Transverse colon (tissue), 4 donors: ENCODE results near the gene KCNN3. TPM values are rescaled to one million over a fixed set of nuclear protein-coding genes. Genes with fewer than 3 reads are reported as not detected.

Experiments
- DNase-seq: peaks from one replicate; pipeline ENCODE4 v3.0.0-alpha.2; 2019
- H3K27ac ChIP-seq, 4 donors: fragments of 200-600 bp; sonication (generic); 2 replicates each; pipeline ENCODE4 v1.5.1; 2016 to 2018; ENCODE audit warnings: inconsistent platforms in 4 of 4
- H3K27me3 ChIP-seq: fragments of 200-600 bp; sonication (generic); 2 replicates; pipeline ENCODE4 v1.5.1; 2017; ENCODE audit warnings: inconsistent platforms
- H3K36me3 ChIP-seq, 4 donors: fragments of 200-600 bp; sonication (generic); 2 replicates each; pipeline ENCODE4 v1.5.1; 2017 to 2019; ENCODE audit warnings: inconsistent platforms in 4 of 4
- H3K4me1 ChIP-seq, 4 donors: fragments of 200-600 bp; sonication (generic); 2 replicates each; pipeline ENCODE4 v1.5.1; 2017 to 2020; ENCODE audit warnings: inconsistent platforms in 4 of 4
- H3K4me3 ChIP-seq, 4 donors: fragments of 200-600 bp; sonication (generic); 1 replicate in 1 of 4; 2 replicates in 3 of 4; pipeline versions ENCODE4 v1.5.1 to v1.6.1; 2017 to 2019; ENCODE audit warnings: inconsistent platforms in 4 of 4
- H3K9me3 ChIP-seq, 2 donors: fragments of 200-600 bp; sonication (generic); 2 replicates each; pipeline ENCODE4 v1.5.1; 2017 to 2019; ENCODE audit warnings: inconsistent platforms in 2 of 2
- CTCF ChIP-seq, 5 experiments: fragments of 200-600 bp in 3 of 5; fragments of 450-650 bp in 2 of 5; sonication (generic) in 3 of 5; IDR thresholded peaks; 1 replicate in 2 of 5; 2 replicates in 3 of 5; pipeline ENCODE4 v1.5.1; 2016 to 2017; ENCODE audit warnings: antibody characterized with exemption in 5 of 5, inconsistent platforms in 3 of 5, mild to moderate bottlenecking in 2 of 5, moderate library complexity in 1 of 5
- EP300 ChIP-seq: sonication (generic); formaldehyde crosslinking; IDR thresholded peaks from one replicate; pipeline ENCODE4 v1.6.1; 2017; ENCODE audit warnings: antibody characterized with exemption, low read depth
- POLR2A ChIP-seq: fragments of 450-650 bp; IDR thresholded peaks from one replicate; pipeline ENCODE4 v1.6.1; 2016; ENCODE audit warnings: antibody characterized with exemption, mild to moderate bottlenecking, moderate library complexity
- POLR2AphosphoS5 ChIP-seq, 3 donors: sonication (generic); formaldehyde crosslinking; IDR thresholded peaks; one replicate each; pipeline ENCODE4 v1.6.1; 2016; ENCODE audit warnings: antibody characterized with exemption in 3 of 3
- WGBS, 2 donors: methylation state at CpG; one replicate each; pipeline ENCODE4 v1.1.5; 2018; ENCODE audit warnings: low coverage in 1 of 2; 5-methylcytosine and 5-hydroxymethylcytosine counted together
- in situ Hi-C, 4 donors: fragments of 200-750 bp; cut with MboI; loops; one replicate each; pipeline versions ENCODE4 v1.15.0 to v1.15.1; 2017; ENCODE audit warnings: low sequenced_read_pairs in 3 of 4, low pct_ligation_motif_present in 1 of 4, low pct_unique_long_range_greater_than_20kb in 1 of 4
- intact Hi-C: fragments of 100-400 bp; cut with DNase I; formaldehyde crosslinking; loops from one replicate; pipeline ENCODE4 v1.15.1; 2023; ENCODE audit warnings: low total_unique reads
- total RNA-seq, 4 donors: library from RNA; depleted of rRNA; stranded (reverse); fragments of >200 nt; gene quantifications; one replicate each; pipeline ENCODE4 v1.1.0, GENCODE V29; 2016

The KCNN3 gene
- total RNA-seq, 4 donors from 2014 or later: 2.3 to 5.0 (median 3.5) TPM

- 71 to 87% methylated on average over 4 to 15 of the region's 15 CpGs for WGBS, 2 donors
- Histone ChIP-seq H3K36me3 (no peaks in the 10 kb centered on the region), H3K27ac (peak overlapping the region in 1 of 4 donors; percentile 43), H3K4me1 (no peaks in the 10 kb centered on the region), H3K9me3 (no peaks in the 10 kb centered on the region), H3K4me3 (no peak overlapping the region), H3K27me3 (peaks cover 21% of the 10 kb centered on the region)
- TF ChIP-seq EP300: no peak
- no peak for TF ChIP-seq POLR2AphosphoS5 (IDR thresholded peaks at IDR 0.05)
- TF ChIP-seq CTCF (IDR thresholded peaks at IDR 0.05): no peak
- no peak for TF ChIP-seq POLR2A
- no peak for DNase-seq
- in situ Hi-C loops: no loop called here
- intact Hi-C loops: no loop called here
Measured at GRCh38 chr1:154741741-154742495, 128.2 kb downstream of the KCNN3 start.

GRCh38 chr1:154741327-154741726 is 128.8 kb downstream of the KCNN3 start:
- in situ Hi-C loops (no loop called here), intact Hi-C loops (no loop called here)
- Histone ChIP-seq H3K4me3 (no peak overlapping the region), H3K4me1 (no peaks in the 10 kb centered on the region), H3K9me3 (no peaks in the 10 kb centered on the region), H3K27me3 (peaks cover 19% of the 10 kb centered on the region), H3K27ac (no peak overlapping the region), H3K36me3 (no peaks in the 10 kb centered on the region)
- TF ChIP-seq POLR2A: no peak
- no peak for TF ChIP-seq POLR2AphosphoS5 (IDR thresholded peaks at IDR 0.05)
- TF ChIP-seq CTCF (IDR thresholded peaks at IDR 0.05): no peak
- TF ChIP-seq EP300: no peak
- DNase-seq: no peak

GRCh38 chr1:154739654-154740053 is 130.4 kb downstream of the KCNN3 start:
- in situ Hi-C loops: no loop called here
- TF ChIP-seq POLR2A (no peak), EP300 (no peak), CTCF (IDR thresholded peaks at IDR 0.05) (no peak), POLR2AphosphoS5 (IDR thresholded peaks at IDR 0.05) (no peak)
- no peaks in the 10 kb centered on the region for H3K4me1 ChIP-seq
- no peak overlapping the region for H3K4me3 ChIP-seq
- H3K27me3 ChIP-seq: peaks cover 19% of the 10 kb centered on the region
- intact Hi-C loops: no loop called here
- H3K9me3 ChIP-seq: no peaks in the 10 kb centered on the region
- no peak for DNase-seq
- 86% methylated on average over 2 of the region's 2 CpGs; no CpG with 5 or more reads in 1 of the 2 donors for WGBS, 2 donors
- no peaks in the 10 kb centered on the region for H3K36me3 ChIP-seq
- H3K27ac ChIP-seq: no peak overlapping the region

GRCh38 chr1:154736841-154737240 is 133.2 kb downstream of the KCNN3 start:
- Histone ChIP-seq H3K4me3 (no peak overlapping the region), H3K36me3 (no peaks in the 10 kb centered on the region), H3K9me3 (no peaks in the 10 kb centered on the region), H3K4me1 (no peaks in the 10 kb centered on the region), H3K27ac (no peak overlapping the region), H3K27me3 (peaks cover 16% of the 10 kb centered on the region)
- intact Hi-C loops: no loop called here
- DNase-seq: no peak
- 59 to 64% methylated on average over 6 of the region's 6 CpGs for WGBS, 2 donors
- TF ChIP-seq CTCF (IDR thresholded peaks at IDR 0.05) (no peak), POLR2AphosphoS5 (IDR thresholded peaks at IDR 0.05) (no peak), POLR2A (no peak), EP300 (no peak)
- in situ Hi-C loops: no loop called here
